GM12891 (cell line): Measurements from ENCODE around the gene ARID2.

Experiments
- POLR2A ChIP-seq: IDR thresholded peaks from 2 replicates; pipeline ENCODE4 v1.6.1; 2011; ENCODE audit warnings: low read depth, low read length, control low read depth
- POLR2AphosphoS5 ChIP-seq: IDR thresholded peaks from 2 replicates; pipeline ENCODE4 v1.6.1; 2011; ENCODE audit warnings: low read depth, low read length, control low read depth
- SPI1 ChIP-seq: IDR thresholded peaks from 2 replicates; pipeline ENCODE4 v1.6.1; 2011; ENCODE audit warnings: low read depth, low read length, control low read depth
- TAF1 ChIP-seq: IDR thresholded peaks from 2 replicates; pipeline ENCODE4 v1.6.1; 2011; ENCODE audit warnings: low read depth, low read length, control low read depth

DNA sequence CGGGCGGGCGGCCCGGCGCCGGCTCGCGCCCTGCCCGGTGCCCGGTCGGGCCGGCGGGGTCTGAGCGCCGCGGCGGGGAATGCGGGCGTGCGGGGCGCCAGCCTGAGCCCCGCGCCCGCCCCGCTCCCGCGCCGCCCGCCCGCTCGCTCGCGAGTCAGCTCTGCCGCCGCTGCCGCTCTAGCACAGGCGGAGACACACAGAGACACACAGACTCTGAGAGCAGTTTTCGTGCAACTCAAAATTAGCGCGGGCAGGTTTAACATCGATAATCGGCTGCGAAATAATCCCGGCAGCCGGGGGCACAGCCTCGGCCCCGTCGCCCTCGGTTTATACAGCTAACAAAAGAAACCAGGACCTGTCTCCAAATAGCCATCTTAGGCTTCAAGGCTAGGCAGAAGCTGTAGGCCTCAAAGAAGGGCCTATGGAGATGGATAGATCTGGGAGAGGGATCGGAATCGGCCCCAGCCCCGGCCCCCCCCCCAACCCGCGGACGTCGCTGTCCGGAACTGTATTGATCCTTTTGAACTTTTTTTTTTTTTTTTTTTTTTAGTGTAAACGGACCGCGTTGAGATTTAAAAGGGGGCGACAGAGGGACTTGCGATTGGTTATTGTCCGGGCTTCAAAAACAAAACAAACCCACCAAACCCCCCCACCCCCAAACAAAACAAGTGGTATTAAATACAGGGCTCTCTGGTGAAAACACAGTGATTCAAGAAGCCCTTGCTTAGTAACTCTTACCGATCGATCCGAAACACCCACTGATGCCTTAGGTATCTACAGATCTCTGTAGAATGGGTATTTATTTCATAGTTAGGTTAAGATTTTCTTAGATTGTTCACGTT, 1.1 kb downstream of the ARID2 start:
- no peak for TF ChIP-seq POLR2A
- peak; percentile 21; the same call in 1 of the 2 replicates for TF ChIP-seq TAF1
- TF ChIP-seq POLR2AphosphoS5 = no peak
- TF ChIP-seq SPI1 = no peak
